IPS-15b (cell line): ENCODE measurements around the gene WDR44.

Source experiments
- H3K27me3 ChIP-seq: one replicate; pipeline ENCODE4 v1.6.1; 2013; ENCODE audit warnings: low read length; ENCODE audit not compliant: control insufficient read depth, insufficient read depth
- H3K36me3 ChIP-seq: one replicate; pipeline ENCODE4 v1.6.1; 2013; ENCODE audit warnings: low read length; ENCODE audit not compliant: control insufficient read depth, insufficient read depth
- H3K4me1 ChIP-seq: one replicate; pipeline ENCODE4 v1.6.1; 2013; ENCODE audit warnings: mild to moderate bottlenecking, low read length; ENCODE audit not compliant: control insufficient read depth, insufficient read depth
- H3K4me3 ChIP-seq: one replicate; pipeline ENCODE4 v1.5.1; 2013; ENCODE audit warnings: low read depth, low read length
- H3K9ac ChIP-seq: one replicate; pipeline ENCODE4 v1.6.1; 2013; ENCODE audit warnings: low read depth, mild to moderate bottlenecking, low read length
- H3K9me3 ChIP-seq: one replicate; pipeline ENCODE4 v1.6.1; 2013; ENCODE audit warnings: mild to moderate bottlenecking, low read length; ENCODE audit not compliant: control insufficient read depth, insufficient read depth

WDR44 gene

DNA sequence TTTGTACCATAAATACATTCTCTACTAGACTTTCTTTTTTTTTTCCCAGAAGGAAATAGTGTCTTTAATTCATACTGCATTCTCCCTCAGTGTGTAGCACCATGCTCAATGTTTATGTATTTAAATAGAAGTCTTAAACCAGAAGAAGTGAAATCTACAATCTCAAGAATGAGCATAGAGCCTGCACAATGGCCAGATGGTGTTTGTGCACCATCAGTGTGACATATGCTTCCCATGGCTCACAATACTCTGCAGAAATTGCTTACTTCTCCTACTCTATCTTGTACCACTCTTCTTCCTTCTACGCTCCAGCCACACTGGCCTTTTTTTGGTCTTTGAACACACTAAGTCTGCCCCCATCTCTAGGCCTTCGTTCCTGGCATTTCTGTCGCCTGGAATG, 147.1 kb downstream of the WDR44 start:
- Histone ChIP-seq H3K4me3 (no peak overlapping the region), H3K36me3 (no peaks in the 10 kb centered on the region), H3K27me3 (peaks cover 15% of the 10 kb centered on the region), H3K9ac (no peak overlapping the region), H3K9me3 (no peaks in the 10 kb centered on the region), H3K4me1 (peaks cover 6% of the 10 kb centered on the region)

DNA sequence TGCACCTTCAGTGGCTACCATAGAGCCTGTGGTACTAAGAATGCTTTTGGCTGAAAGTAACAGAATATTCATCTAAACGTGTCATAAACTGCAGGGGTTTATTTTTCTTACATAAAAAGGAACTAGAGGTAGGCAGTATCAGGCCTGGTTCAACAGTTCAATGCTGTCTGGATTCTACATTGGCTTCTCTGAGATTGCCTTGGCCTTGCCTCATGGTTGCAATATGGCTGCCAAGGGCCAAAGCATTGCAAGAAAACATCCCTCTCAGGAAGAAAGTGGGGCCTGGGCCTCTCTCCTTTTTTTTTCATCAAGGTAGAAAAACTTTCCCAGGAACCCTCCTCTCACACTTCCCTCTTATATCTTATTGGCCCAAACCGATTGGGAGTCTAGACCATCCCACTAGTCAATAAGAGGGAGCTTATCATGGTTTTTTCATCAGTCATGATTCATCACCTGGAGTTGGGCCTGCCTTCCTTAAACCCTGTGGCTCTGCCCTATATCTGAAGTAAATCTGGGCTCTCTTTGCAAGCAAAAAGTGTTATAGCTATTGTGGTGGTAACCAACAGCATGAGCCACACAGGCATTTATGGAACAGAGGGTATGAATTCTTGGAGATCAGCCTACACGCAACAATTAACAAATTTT, 147.9 kb downstream of the WDR44 start:
- Histone ChIP-seq H3K27me3 (peaks cover 18% of the 10 kb centered on the region), H3K36me3 (no peaks in the 10 kb centered on the region), H3K9me3 (no peaks in the 10 kb centered on the region), H3K4me1 (peaks cover 7% of the 10 kb centered on the region), H3K4me3 (no peak overlapping the region), H3K9ac (no peak overlapping the region)

DNA sequence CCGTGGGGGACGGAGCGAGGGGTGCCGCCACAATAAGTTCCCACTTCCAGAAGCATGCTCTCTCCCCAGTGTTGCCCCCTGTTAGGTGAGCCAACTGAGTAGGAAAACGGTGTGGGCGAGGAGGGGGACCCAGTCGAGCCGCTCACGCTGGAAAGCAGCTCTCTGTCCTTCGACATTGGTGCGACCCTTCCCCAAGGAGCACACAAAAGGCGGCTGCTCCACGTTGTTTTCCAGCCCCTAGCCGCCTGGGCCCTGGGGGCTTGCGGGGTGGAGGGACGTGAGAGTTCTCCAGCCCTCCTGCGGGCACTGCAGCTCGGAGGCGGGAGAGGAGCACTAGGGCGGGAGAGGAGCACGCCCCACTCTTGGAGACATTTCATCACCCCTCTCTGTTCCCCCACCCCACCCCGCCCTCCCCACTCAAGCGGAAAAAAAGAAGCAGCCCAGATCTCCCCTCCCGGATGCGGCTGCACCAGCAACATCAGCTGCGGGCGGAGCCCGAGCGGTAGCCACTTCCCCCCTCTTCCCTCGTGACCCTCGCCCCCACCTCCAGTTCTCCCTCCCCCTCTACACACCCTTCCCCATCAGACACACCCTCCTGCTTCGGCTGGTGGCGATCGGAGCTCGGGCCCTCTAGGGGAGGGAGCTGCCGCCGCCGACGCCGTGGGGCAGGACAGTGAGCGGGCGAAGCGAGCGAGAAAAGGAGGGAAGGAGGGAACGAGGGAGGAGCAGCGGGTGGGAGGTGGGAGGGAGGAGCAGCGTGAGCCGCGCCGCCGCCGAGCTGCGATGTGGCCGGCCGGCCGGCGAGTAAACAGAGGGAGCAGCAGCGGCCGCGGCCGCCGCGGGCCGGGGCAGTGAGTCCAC, 149.4 kb downstream of the WDR44 start, which contains the start of gene DOCK11:
Gene DOCK11 (plus strand): TSS at position 755 of the 861 bp plus-strand sequence. CDS start 157 bp downstream, outside the sequence.
- Histone ChIP-seq H3K36me3 (no peaks in the 10 kb centered on the region), H3K27me3 (peaks cover 18% of the 10 kb centered on the region), H3K4me1 (peaks cover 10% of the 10 kb centered on the region), H3K9ac (peak within 1 kb of the TSS; percentile 37), H3K9me3 (no peaks in the 10 kb centered on the region), H3K4me3 (peak within 1 kb of the TSS; percentile 76)

DNA sequence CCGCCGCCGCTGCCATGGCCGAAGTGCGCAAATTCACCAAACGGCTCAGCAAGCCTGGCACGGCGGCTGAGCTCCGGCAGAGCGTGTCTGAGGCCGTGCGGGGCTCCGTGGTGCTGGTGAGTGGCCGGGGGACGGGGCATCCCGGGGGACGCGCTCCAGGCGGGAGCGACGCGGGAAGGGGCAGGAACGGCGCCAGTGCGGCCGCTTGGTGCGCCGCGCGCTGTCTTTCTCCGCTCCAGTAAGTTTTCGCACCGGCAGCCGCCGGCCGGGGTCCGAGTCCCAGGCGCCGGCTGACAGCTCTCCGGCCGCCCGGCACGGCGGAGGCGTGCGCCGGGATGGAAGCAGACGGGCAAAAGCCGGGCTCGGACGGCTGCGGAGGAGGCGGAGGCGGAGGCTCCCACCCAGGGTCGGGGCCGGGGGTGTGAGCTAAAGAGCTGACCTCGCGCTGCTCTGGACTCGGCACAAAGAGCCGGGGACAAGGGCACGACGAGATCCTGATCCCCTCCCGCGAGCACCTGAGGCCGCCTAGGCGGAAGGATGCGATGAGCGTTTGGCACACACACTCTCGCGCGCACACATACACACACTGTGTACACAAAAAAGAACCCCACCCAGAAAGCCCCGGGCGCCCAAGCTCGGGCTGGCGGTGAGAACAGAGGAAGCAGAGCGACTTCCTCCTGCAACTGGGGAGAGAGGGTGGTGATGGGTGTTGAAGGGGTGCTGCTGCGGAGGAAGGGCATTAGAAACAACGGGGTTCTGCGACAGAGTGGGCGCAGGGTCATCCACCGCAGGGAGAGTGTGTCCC, 150.3 kb downstream of the WDR44 start:
- H3K9ac ChIP-seq = peak overlapping the region; percentile 37

DNA sequence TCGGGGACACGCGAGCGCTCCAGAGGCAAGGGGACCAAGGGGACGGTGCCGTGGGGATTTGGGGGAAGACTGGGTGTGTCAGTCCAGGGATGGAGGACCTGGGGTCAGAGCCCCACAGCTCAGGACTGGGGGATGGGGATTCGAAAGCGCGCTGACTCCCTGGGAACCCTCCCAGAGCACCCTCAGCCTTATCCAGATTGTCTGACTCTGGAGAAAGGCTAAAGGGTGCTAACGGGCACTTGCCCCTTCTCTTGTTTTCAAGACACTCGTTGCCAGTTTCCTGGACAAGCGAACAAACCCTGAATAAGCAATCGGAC, 150.8 kb downstream of the WDR44 start:
- peaks cover 10% of the 10 kb centered on the region for H3K4me1 ChIP-seq
- H3K36me3 ChIP-seq = no peaks in the 10 kb centered on the region
- H3K9ac ChIP-seq = peak overlapping the region; percentile 37
- H3K4me3 ChIP-seq = peak overlapping the region; percentile 76
- no peaks in the 10 kb centered on the region for H3K9me3 ChIP-seq
- H3K27me3 ChIP-seq = peaks cover 18% of the 10 kb centered on the region

More for the DNA sequence above, 150.3 kb downstream of the WDR44 start:
- Histone ChIP-seq H3K4me3 (peak overlapping the region; percentile 76), H3K36me3 (no peaks in the 10 kb centered on the region), H3K9me3 (no peaks in the 10 kb centered on the region), H3K4me1 (peaks cover 10% of the 10 kb centered on the region), H3K27me3 (peaks cover 18% of the 10 kb centered on the region)

DNA sequence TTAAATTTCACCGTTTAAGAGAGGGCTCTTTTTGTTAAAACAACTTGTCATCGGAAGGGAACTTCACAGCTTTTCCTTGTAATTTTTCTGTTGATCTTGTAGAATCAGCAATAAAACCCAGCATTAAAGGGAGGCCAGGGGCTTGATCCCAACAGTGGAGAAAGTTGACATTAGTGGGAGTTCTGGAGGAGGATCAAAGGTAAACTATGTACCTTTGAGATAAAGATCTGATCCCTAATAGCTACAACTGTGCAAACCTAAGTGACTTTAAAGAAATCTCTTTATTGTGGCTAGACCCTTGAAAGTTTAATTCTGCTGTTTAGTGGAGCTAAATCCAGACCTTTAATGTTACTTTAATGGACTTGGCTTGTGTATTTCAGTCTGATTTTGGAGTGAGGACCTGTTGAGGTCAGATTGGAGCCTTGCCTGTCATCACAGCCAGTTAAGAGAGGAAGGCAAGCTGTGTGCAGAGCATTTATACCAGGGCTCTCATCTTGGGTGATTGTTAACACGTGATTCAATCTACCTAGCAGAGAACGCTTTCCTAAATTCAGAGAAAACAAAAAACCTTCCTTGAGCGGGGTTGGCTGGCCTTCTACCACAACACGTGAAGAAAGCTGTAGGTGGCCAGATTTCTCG, 151.4 kb downstream of the WDR44 start:
- H3K36me3 ChIP-seq = no peaks in the 10 kb centered on the region
- peaks cover 10% of the 10 kb centered on the region for H3K4me1 ChIP-seq
- no peaks in the 10 kb centered on the region for H3K9me3 ChIP-seq
- no peak overlapping the region for H3K9ac ChIP-seq
- H3K4me3 ChIP-seq = peak overlapping the region; percentile 76
- peaks cover 18% of the 10 kb centered on the region for H3K27me3 ChIP-seq

DNA sequence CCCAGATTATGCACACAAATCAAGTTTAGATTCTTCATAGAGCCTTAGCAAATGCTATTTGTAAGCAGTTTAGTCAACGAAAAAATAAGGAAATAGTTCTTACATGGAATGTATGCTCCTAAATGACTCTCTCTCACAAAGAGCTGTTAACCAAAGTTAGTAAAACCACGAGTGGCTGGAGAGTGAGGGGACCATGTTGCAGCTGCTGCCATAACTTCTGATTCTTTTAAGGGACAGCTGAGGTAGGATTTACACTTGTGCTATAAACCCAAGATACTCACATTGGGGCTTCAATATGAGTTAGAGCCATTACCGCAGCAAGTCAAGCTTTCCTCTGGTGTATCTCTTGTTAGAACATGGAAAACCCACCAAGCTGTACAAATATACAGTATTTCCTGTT, 152.4 kb downstream of the WDR44 start:
- Histone ChIP-seq H3K27me3 (peaks cover 18% of the 10 kb centered on the region), H3K4me1 (peaks cover 10% of the 10 kb centered on the region), H3K36me3 (no peaks in the 10 kb centered on the region), H3K4me3 (no peak overlapping the region), H3K9ac (no peak overlapping the region), H3K9me3 (no peaks in the 10 kb centered on the region)

DNA sequence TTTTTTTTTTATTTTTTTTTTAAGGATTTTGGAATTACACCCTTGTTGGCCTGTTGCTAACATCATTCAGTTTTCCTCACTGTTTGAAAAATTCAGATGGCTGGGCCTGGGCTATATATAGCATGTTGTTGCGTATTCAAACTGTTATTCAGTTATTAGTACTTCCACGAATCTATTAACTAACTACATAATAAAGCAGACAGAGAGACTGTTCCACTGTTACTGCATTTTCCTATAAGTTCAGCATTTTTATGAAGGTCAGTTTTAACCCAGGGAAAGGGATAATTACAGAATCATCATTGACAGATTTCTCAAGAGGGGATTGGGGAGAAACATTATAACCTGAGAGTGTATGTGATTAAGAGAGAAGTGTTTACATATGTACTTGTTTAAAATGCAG, 152.8 kb downstream of the WDR44 start:
- Histone ChIP-seq H3K4me3 (peak overlapping the region; percentile 37), H3K4me1 (peaks cover 10% of the 10 kb centered on the region), H3K9me3 (no peaks in the 10 kb centered on the region), H3K36me3 (no peaks in the 10 kb centered on the region), H3K27me3 (peaks cover 18% of the 10 kb centered on the region), H3K9ac (no peak overlapping the region)

DNA sequence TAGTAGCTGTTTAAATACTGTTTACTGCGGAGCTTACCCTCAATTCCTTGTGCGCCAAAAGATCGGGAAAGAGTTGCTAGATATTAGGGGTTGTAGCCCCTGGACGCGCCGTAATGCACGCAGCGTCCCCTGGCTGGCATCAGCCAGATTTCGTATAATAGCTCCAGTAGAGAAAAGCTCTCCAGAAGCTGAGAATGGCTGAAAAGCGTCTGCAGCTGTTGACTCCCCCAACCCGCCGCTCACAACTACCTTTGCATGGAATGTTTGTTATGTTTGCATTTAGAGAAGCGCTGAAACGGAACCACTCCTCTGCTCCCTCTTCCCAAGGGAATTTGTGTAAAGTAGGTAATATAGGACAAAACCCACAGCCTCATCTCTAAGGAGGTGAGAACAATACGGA, 153.4 kb downstream of the WDR44 start:
- H3K36me3 ChIP-seq = no peaks in the 10 kb centered on the region
- no peak overlapping the region for H3K9ac ChIP-seq
- peaks cover 10% of the 10 kb centered on the region for H3K4me1 ChIP-seq
- H3K4me3 ChIP-seq = peak overlapping the region; percentile 37
- H3K9me3 ChIP-seq = no peaks in the 10 kb centered on the region
- H3K27me3 ChIP-seq = peaks cover 18% of the 10 kb centered on the region
